ENCODE results near the gene PPP2R3B.
A peak's percentile ranks its signal among the peaks of the same experiment; 100 is the strongest.

The PPP2R3B gene

GRCh38 chrX:367349-367748, 19.4 kb downstream of the PPP2R3B start:
- H3K9me2 ChIP-seq (replicated peaks; ENCODE audit: control insufficient read depth, low read length), result no peaks in the 10 kb centered on the region

GRCh38 chrX:363621-364375, 22.9 kb downstream of the PPP2R3B start:
- H3K79me2 ChIP-seq (ENCODE audit: control insufficient read depth, low read length), result peaks cover 79% of the 10 kb centered on the region

More at GRCh38 chrX:367349-367748, 19.4 kb downstream of the PPP2R3B start:
- Histone ChIP-seq H3K4me1 (ENCODE audit: control insufficient read depth, low read length) (peaks cover 50% of the 10 kb centered on the region), H3K27me3 (ENCODE audit: control insufficient read depth, low read length) (no peaks in the 10 kb centered on the region), H3F3A (ENCODE audit: control insufficient read depth, insufficient read depth) (peaks cover 22% of the 10 kb centered on the region), H3K4me2 (ENCODE audit: low read length) (no peak overlapping the region), H3K79me2 (ENCODE audit: control insufficient read depth, low read length) (peaks cover 79% of the 10 kb centered on the region), H3K4me3 (ENCODE audit: low read length) (no peak overlapping the region), H3K27ac (ENCODE audit: low read depth, low read length) (peak overlapping the region; percentile 36), H4K20me1 (ENCODE audit: control insufficient read depth, insufficient read depth, low read depth, low read length) (peaks cover 10% of the 10 kb centered on the region; the same call in 1 of the 2 replicates), H3K9me3 (ENCODE audit: control insufficient read depth, insufficient read depth, low read length) (no peaks in the 10 kb centered on the region; the same call in 1 of the 2 replicates), H3K36me3 (ENCODE audit: control insufficient read depth, low read length) (peaks cover 65% of the 10 kb centered on the region)
- TF ChIP-seq EZH2phosphoT487 (IDR thresholded peaks at IDR 0.05; ENCODE audit: borderline replicate concordance, low read length) (no peak), CTCF (IDR thresholded peaks at IDR 0.05; ENCODE audit: low read depth, low read length, poor library complexity, severe bottlenecking) (no peak)

GRCh38 chrX:362937-363620, 23.6 kb downstream of the PPP2R3B start:
- Histone ChIP-seq H3K9me2 (replicated peaks; ENCODE audit: control insufficient read depth, low read length) (no peaks in the 10 kb centered on the region), H3K4me3 (ENCODE audit: low read length) (no peak overlapping the region), H3K9me3 (ENCODE audit: control insufficient read depth, insufficient read depth, low read length) (peaks cover 9% of the 10 kb centered on the region; the same call in 1 of the 2 replicates), H3K79me2 (ENCODE audit: control insufficient read depth, low read length) (peaks cover 79% of the 10 kb centered on the region), H3K4me2 (ENCODE audit: low read length) (no peak overlapping the region), H4K20me1 (ENCODE audit: control insufficient read depth, insufficient read depth, low read depth, low read length) (peaks cover 5% of the 10 kb centered on the region; the same call in 1 of the 2 replicates), H3K27me3 (ENCODE audit: control insufficient read depth, low read length) (no peaks in the 10 kb centered on the region), H3K27ac (ENCODE audit: low read depth, low read length) (no peak overlapping the region), H3K4me1 (ENCODE audit: control insufficient read depth, low read length) (peaks cover 7% of the 10 kb centered on the region), H3F3A (ENCODE audit: control insufficient read depth, insufficient read depth) (0 out of 2 replicates have a peak, but pooled peaks cover 5% of the 10 kb centered on the region), H3K36me3 (ENCODE audit: control insufficient read depth, low read length) (peaks cover 75% of the 10 kb centered on the region)
- TF ChIP-seq CTCF (IDR thresholded peaks at IDR 0.05; ENCODE audit: low read depth, low read length, poor library complexity, severe bottlenecking) (no peak), EZH2phosphoT487 (IDR thresholded peaks at IDR 0.05; ENCODE audit: borderline replicate concordance, low read length) (no peak)

More at GRCh38 chrX:363621-364375, 22.9 kb downstream of the PPP2R3B start:
- Histone ChIP-seq H4K20me1 (ENCODE audit: control insufficient read depth, insufficient read depth, low read depth, low read length) (peaks cover 5% of the 10 kb centered on the region; the same call in 1 of the 2 replicates), H3K27ac (ENCODE audit: low read depth, low read length) (no peak overlapping the region), H3K9me2 (replicated peaks; ENCODE audit: control insufficient read depth, low read length) (no peaks in the 10 kb centered on the region), H3K9me3 (ENCODE audit: control insufficient read depth, insufficient read depth, low read length) (peaks cover 9% of the 10 kb centered on the region; the same call in 1 of the 2 replicates), H3K4me1 (ENCODE audit: control insufficient read depth, low read length) (peaks cover 14% of the 10 kb centered on the region), H3F3A (ENCODE audit: control insufficient read depth, insufficient read depth) (0 out of 2 replicates have a peak, but pooled peaks cover 5% of the 10 kb centered on the region), H3K27me3 (ENCODE audit: control insufficient read depth, low read length) (no peaks in the 10 kb centered on the region), H3K4me2 (ENCODE audit: low read length) (no peak overlapping the region), H3K36me3 (ENCODE audit: control insufficient read depth, low read length) (peaks cover 70% of the 10 kb centered on the region), H3K4me3 (ENCODE audit: low read length) (no peak overlapping the region)
- no peak for TF ChIP-seq CTCF (IDR thresholded peaks at IDR 0.05; ENCODE audit: low read depth, low read length, poor library complexity, severe bottlenecking)

All from DOHH2 (cell line).